ENCODE results near the gene F5. TPM values are rescaled to one million over a fixed set of nuclear protein-coding genes. Genes with fewer than 3 reads are reported as not detected.

Gene F5
- total RNA-seq, 1 experiment from 2014 or later: 0.09 TPM

DNA sequence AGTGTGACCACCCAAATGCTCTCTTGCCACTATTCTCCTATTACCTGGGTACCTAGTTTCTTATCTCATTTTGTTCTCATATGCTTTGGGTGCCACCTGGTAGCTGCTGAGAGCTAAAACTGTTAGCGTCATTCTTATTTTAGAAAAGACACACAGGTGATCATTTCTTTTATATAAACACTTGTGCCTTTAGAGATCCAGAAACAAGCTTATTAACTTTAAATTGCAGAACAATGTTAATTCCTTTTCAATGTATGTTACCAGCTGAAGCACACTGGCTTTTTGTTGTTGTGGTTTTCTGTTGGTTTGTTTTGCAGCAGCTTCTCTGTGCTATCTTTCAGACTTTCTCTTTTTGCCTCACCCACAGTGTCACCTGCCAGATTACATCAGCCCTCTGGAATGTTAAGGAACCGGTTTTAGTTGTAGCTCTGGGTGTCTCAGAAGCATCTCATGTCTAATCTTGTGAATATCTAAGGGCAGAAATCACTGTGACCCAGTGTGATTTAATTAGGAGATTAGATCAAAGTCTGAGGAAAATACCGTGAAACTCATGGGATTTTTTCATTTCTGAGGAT lies 57.1 kb downstream of the F5 start:
- intact Hi-C loops (cut with micrococcal nuclease): no loop called here
- ChIA-PET POLR2A (interaction anchor here (0.5 to 5.7 kb wide), 12 partner anchors 9 to 928 kb away, joined by 3 to 84 read pairs (median 6); partner anchors contain the start of genes SCYL3 and SLC19A2), CTCF (interaction anchor here (0.6 to 3.1 kb wide), 16 partner anchors 11 to 1439 kb away, joined by 3 to 16 read pairs (median 4); partner anchors contain the start of genes METTL18 and SLC19A2)
- H3K36me3 Mint-ChIP-seq (ENCODE audit: insufficient read depth, unreplicated experiment): peaks cover 8% of the 10 kb centered on the region
- peak overlapping the region; percentile 77 for H3K27ac Mint-ChIP-seq (ENCODE audit: low read depth, unreplicated experiment)
- peaks cover 12% of the 10 kb centered on the region for H3K9me3 Mint-ChIP-seq (ENCODE audit: unreplicated experiment)
- H3K4me3 Mint-ChIP-seq (ENCODE audit: unreplicated experiment): peak overlapping the region; percentile 10
- peaks cover 33% of the 10 kb centered on the region for H3K4me1 Mint-ChIP-seq (ENCODE audit: insufficient read depth, unreplicated experiment)
- no TSS peak for BruUV-seq (replicated peaks)
- peak; percentile 61 for DNase-seq (ENCODE audit: unreplicated experiment)
- H3K27me3 Mint-ChIP-seq (ENCODE audit: insufficient read depth, unreplicated experiment): no peaks in the 10 kb centered on the region
- TF ChIP-seq, protein P1, sequence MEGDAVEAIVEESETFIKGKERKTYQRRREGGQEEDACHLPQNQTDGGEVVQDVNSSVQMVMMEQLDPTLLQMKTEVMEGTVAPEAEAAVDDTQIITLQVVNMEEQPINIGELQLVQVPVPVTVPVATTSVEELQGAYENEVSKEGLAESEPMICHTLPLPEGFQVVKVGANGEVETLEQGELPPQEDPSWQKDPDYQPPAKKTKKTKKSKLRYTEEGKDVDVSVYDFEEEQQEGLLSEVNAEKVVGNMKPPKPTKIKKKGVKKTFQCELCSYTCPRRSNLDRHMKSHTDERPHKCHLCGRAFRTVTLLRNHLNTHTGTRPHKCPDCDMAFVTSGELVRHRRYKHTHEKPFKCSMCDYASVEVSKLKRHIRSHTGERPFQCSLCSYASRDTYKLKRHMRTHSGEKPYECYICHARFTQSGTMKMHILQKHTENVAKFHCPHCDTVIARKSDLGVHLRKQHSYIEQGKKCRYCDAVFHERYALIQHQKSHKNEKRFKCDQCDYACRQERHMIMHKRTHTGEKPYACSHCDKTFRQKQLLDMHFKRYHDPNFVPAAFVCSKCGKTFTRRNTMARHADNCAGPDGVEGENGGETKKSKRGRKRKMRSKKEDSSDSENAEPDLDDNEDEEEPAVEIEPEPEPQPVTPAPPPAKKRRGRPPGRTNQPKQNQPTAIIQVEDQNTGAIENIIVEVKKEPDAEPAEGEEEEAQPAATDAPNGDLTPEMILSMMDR (IDR thresholded peaks at IDR 0.05; ENCODE audit: unreplicated experiment): no peak

DNA sequence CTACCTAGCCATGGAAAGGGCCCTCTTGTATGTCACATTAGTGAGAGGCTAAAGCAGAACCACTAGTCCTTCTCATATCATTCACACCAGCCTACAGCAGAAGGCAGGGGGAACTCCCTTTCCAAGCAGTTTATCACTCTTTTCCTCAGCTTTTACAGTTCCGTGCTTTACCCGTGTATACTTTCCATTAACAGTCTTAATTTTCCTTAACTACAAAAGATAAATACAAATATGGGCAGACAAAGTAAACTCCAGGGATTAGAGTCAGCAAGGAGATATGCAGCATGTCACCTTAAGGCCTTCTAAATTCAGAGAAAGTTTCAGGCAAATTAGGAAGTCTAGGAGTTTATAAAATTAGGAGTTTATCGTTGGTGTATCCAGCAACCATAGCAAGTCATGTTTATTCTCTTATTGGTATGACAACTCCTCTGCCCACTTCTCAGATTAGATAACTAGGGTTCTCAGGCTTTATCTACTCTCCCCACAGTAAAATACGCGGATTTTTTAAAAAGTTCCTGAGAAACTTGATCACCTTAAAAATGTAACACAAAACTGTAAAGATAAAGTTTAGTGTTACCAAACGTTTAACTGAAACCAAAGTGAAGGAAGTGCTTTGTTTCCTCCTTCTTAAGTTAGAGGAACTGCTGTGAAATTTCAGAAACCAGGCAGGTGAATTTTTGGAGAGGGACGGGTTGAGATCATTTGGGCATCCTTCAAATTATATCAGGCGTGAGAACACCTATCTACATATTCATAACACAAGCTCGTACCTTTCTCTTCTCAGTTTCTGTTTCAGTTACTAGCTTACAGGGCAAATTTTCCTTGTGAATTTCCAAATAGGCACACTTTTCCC lies 57.8 kb downstream of the F5 start:
- Mint-ChIP-seq H3K4me3 (ENCODE audit: unreplicated experiment) (peak overlapping the region; percentile 10), H3K27ac (ENCODE audit: low read depth, unreplicated experiment) (peak overlapping the region; percentile 77), H3K9me3 (ENCODE audit: unreplicated experiment) (peaks cover 12% of the 10 kb centered on the region), H3K27me3 (ENCODE audit: insufficient read depth, unreplicated experiment) (no peaks in the 10 kb centered on the region), H3K4me1 (ENCODE audit: insufficient read depth, unreplicated experiment) (peaks cover 33% of the 10 kb centered on the region), H3K36me3 (ENCODE audit: insufficient read depth, unreplicated experiment) (peaks cover 8% of the 10 kb centered on the region)
- no TSS peak for BruUV-seq (replicated peaks)
- POLR2A ChIA-PET: interaction anchor here (0.5 to 5.7 kb wide), 11 partner anchors 9 to 928 kb away, joined by 3 to 84 read pairs (median 6); partner anchors contain the start of genes SCYL3 and SLC19A2
- no peak for DNase-seq (ENCODE audit: unreplicated experiment)
- intact Hi-C loops (cut with micrococcal nuclease): no loop called here
- CTCF ChIA-PET: interaction anchor here (0.8 to 3.1 kb wide), 11 partner anchors 11 to 267 kb away, joined by 3 to 16 read pairs (median 4); partner anchors contain the start of genes METTL18 and SLC19A2
- TF ChIP-seq, protein P1 (IDR thresholded peaks at IDR 0.05; ENCODE audit: unreplicated experiment): no peak

DNA sequence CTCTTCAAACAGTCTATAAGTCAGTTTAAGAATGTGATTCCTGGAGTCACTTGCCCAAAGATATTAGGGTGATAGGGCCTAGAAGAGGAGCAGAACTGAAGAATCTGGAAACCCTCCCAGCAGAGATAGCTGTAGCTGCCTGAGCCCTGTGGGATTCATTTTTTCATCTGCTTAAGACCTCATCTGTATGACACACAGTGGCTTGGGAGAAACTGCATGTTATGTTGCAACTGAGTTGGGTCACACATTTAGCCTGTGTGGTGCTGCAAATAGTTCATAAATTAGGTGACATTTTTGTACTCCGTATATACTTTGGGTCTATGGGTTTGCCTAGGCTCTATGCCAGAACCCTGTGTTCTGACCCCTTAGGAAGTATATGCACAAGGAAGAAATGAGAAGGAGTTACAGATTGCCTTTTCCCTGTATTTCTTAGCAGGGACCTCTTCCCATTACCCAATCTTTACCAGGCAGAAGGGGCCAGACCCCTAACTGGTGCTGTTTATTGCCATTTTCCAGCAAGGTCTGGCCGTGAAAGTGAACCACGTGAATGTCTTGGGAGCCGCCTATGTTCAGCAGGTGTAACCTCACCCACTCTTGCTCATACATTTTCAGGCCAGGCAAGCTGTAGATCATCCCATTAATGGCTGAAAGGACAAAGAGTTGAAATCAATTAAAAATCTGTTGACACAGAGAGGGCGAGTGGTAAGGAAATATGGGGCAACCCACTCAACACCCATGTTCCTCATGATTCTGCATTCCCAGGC lies 58.6 kb downstream of the F5 start:
- Mint-ChIP-seq H3K36me3 (ENCODE audit: insufficient read depth, unreplicated experiment) (peaks cover 8% of the 10 kb centered on the region), H3K4me1 (ENCODE audit: insufficient read depth, unreplicated experiment) (peaks cover 33% of the 10 kb centered on the region), H3K9me3 (ENCODE audit: unreplicated experiment) (peaks cover 7% of the 10 kb centered on the region), H3K27ac (ENCODE audit: low read depth, unreplicated experiment) (peak overlapping the region; percentile 77), H3K4me3 (ENCODE audit: unreplicated experiment) (no peak overlapping the region), H3K27me3 (ENCODE audit: insufficient read depth, unreplicated experiment) (no peaks in the 10 kb centered on the region)
- BruUV-seq (replicated peaks): no TSS peak
- TF ChIP-seq, protein P1 (IDR thresholded peaks at IDR 0.05; ENCODE audit: unreplicated experiment): no peak
- intact Hi-C loops (cut with micrococcal nuclease): no loop called here
- peak; percentile 29 for DNase-seq (ENCODE audit: unreplicated experiment)
- ChIA-PET CTCF (no interaction called here), POLR2A (interaction anchor here (5.7 kb wide), 1 partner anchor 40 kb away, joined by 84 read pairs; the partner anchor contains the start of gene SLC19A2)
